ENCODE data around the gene H6PD. TPM values are rescaled to one million over a fixed set of nuclear protein-coding genes. Genes with fewer than 3 reads are reported as not detected.

H6PD gene
- total and polyA plus RNA-seq, 2 donors (not counting 3 experiments of a cell fraction or from before 2014, with no cell fraction given) = 24.5 to 29.0 TPM

DNA sequence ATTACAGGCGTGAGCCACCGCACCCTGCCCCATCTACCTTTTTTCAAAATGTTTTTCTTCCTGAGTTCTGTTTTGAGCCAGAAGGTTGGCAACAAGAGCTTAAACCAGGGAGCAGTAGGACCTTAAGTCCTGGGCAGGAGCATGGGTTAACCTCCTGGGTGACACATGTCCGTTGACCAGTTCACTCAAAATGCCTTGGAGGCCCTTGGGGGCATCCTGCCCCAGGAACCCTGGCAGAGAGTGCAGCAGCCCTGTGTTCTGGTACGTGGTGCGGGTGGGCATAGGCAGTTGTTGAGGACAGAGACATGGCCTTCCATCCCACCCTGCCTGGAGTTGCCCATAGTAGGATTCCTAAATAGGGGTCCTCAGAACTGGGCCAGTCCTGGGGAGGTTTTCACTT is 11.6 kb downstream of the H6PD start:
- no peak overlapping the region for H3K4me3 ChIP-seq (replicated peaks in 1 of 3; ENCODE audit: insufficient read depth in 1 of 3, low read depth in 1 of 3, low read length in 3 of 3)
- H3K4me1 ChIP-seq (ENCODE audit: control insufficient read depth, extremely low read depth, insufficient read depth, low read length) = peaks cover 6% of the 10 kb centered on the region
- no peaks in the 10 kb centered on the region for H3K9me1 ChIP-seq (replicated peaks; ENCODE audit: control insufficient read depth, extremely low read depth, insufficient read depth, low read length)
- H3K27ac ChIP-seq (ENCODE audit: insufficient read depth, low read depth, low read length) = no peak overlapping the region
- H3K9me3 ChIP-seq (replicated peaks; ENCODE audit: control insufficient read depth, insufficient read depth, low read length) = no peaks in the 10 kb centered on the region
- no peak overlapping the region for H3K9ac ChIP-seq (replicated peaks; ENCODE audit: extremely low read depth, insufficient read depth, low read length)
- ChIA-PET CTCF (interaction anchor here (1.2 to 3.3 kb wide), 3 partner anchors 8 to 50 kb away, joined by 3 to 27 read pairs (median 8); partner anchors contain the start of gene H6PD), POLR2A (no interaction called here)
- dilution Hi-C loops (cut with MboI; ENCODE audit: extremely low pct_ligation_motif_present, low sequenced_read_pairs) = no loop called here
- intact Hi-C loops (cut with micrococcal nuclease) = no loop called here
- TF ChIP-seq GATA2 (IDR thresholded peaks at IDR 0.05; ENCODE audit: insufficient read depth, insufficient read length, low read depth, low read length) (no peak), JUN (IDR thresholded peaks at IDR 0.05; ENCODE audit: borderline replicate concordance, insufficient read depth, insufficient read length, low read depth) (no peak)
- H4K20me1 ChIP-seq (replicated peaks; ENCODE audit: control insufficient read depth, extremely low read depth, insufficient read depth, low read length) = no peaks in the 10 kb centered on the region
- no peak overlapping the region for H3K4me2 ChIP-seq (ENCODE audit: insufficient read depth, low read length)
- no peak overlapping the region for H2AFZ ChIP-seq (ENCODE audit: low read depth, low read length)
- H3K79me2 ChIP-seq (ENCODE audit: control insufficient read depth, insufficient read depth, low read length) = no peaks in the 10 kb centered on the region
- FAIRE-seq (no peak), DNase-seq (ENCODE audit: low read depth, low spot score) (no peak)
- H3K36me3 ChIP-seq (ENCODE audit: control insufficient read depth in 2 of 2, extremely low read depth in 1 of 2, insufficient read depth in 2 of 2, low read length in 2 of 2) = peaks cover 0 to 11% of the 10 kb centered on the region in 2 experiments
- BruUV-seq (replicated peaks) = no TSS peak
- H3K27me3 ChIP-seq (ENCODE audit: control insufficient read depth in 2 of 2, insufficient read depth in 2 of 2, low read length in 2 of 2) = no peaks in the 10 kb centered on the region

DNA sequence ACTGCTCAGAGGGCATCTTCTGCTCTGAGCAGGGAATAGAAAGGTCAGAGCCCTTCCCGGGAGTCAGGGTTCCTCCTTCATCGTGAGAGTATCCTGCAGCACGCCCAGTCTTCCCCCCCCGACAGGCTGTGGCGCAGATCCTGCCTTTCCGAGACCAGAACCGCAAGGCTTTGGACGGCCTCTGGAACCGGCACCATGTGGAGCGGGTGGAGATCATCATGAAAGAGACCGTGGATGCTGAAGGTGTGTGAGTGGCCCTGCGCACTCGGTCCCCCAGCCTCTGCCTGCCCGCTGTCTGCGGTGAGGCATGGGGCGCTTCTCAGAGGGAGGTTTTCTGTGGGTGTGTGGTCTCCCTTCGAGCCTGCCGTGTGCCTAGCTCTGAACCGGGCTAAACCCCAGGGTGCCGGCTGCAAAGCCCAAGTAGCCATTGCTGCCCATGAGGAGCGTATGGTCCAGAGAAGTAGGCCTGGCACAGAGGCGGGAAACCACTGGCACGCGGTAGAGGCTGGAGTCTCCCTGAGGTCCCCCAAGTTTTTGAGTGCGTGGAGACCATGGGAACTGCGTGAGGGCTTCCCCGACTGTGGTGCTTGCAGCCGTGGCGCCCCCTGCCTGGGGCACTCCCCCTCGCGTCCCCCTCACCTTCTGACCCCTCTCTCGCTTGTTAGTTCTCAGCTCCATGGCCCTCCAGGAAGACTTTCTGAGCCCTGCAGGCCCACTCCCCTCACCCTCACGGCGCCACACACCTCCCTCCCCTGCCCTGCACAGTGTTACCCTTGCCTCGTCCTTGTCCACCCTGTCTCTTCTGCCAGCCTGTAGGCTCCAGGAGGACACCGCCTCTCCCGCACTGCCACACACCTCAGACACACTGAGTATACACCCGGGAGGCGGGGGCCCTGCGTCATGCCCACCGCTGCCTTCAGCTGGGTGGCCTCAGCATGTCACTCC is 12.5 kb downstream of the H6PD start:
- Histone ChIP-seq H3K9me3 (replicated peaks; ENCODE audit: control insufficient read depth, insufficient read depth, low read length) (no peaks in the 10 kb centered on the region), H3K79me2 (ENCODE audit: control insufficient read depth, insufficient read depth, low read length) (no peaks in the 10 kb centered on the region), H3K4me3 (replicated peaks in 1 of 3; ENCODE audit: insufficient read depth in 1 of 3, low read depth in 1 of 3, low read length in 3 of 3) (no peak overlapping the region), H3K27ac (ENCODE audit: insufficient read depth, low read depth, low read length) (no peak overlapping the region), H2AFZ (ENCODE audit: low read depth, low read length) (no peak overlapping the region), H3K27me3 (ENCODE audit: control insufficient read depth in 2 of 2, insufficient read depth in 2 of 2, low read length in 2 of 2) (no peaks in the 10 kb centered on the region), H3K9me1 (replicated peaks; ENCODE audit: control insufficient read depth, extremely low read depth, insufficient read depth, low read length) (no peaks in the 10 kb centered on the region), H3K9ac (replicated peaks; ENCODE audit: extremely low read depth, insufficient read depth, low read length) (no peak overlapping the region), H3K36me3 (ENCODE audit: control insufficient read depth in 2 of 2, extremely low read depth in 1 of 2, insufficient read depth in 2 of 2, low read length in 2 of 2) (peaks cover 0 to 11% of the 10 kb centered on the region in 2 experiments), H3K4me2 (ENCODE audit: insufficient read depth, low read length) (no peak overlapping the region), H3K4me1 (ENCODE audit: control insufficient read depth, extremely low read depth, insufficient read depth, low read length) (peaks cover 6% of the 10 kb centered on the region), H4K20me1 (replicated peaks; ENCODE audit: control insufficient read depth, extremely low read depth, insufficient read depth, low read length) (no peaks in the 10 kb centered on the region)
- CTCF ChIA-PET = interaction anchor here (3.3 kb wide), 1 partner anchor 13 kb away, joined by 27 read pairs; the partner anchor contains the start of gene H6PD
- dilution Hi-C loops (cut with MboI; ENCODE audit: extremely low pct_ligation_motif_present, low sequenced_read_pairs) (no loop called here), intact Hi-C loops (cut with micrococcal nuclease) (no loop called here)
- POLR2A ChIA-PET = no interaction called here
- no TSS peak for BruUV-seq (replicated peaks)
- no peak for FAIRE-seq
- no peak for TF ChIP-seq CTCF (IDR thresholded peaks at IDR 0.05; ENCODE audit: extremely low read depth in 1 of 2, insufficient read depth in 1 of 2, low read depth in 1 of 2, low read length in 2 of 2)
- DNase-seq (ENCODE audit: low read depth, low spot score) = no peak
